K562 (cell line): Measurements from ENCODE around the gene SPTBN4. TPM values are rescaled to one million over a fixed set of nuclear protein-coding genes. Genes with fewer than 3 reads are reported as not detected.
A peak's percentile ranks its signal among the peaks of the same experiment; 100 is the strongest.

ENCODE experiments used
- BRD9 ChIP-seq: fragments of 450-650 bp; IDR thresholded peaks from 2 replicates; pipeline ENCODE4 v1.6.1; 2018; ENCODE audit warnings: low read depth; ENCODE audit not compliant: partially characterized antibody
- C11orf30 ChIP-seq: fragments of 450-650 bp; IDR thresholded peaks from 2 replicates; pipeline ENCODE4 v1.6.1; 2016; ENCODE audit warnings: low read depth, mild to moderate bottlenecking
- DDX20 ChIP-seq: fragments of 450-650 bp; IDR thresholded peaks from 2 replicates; pipeline ENCODE4 v1.6.1; 2016; ENCODE audit warnings: missing genetic modification characterization, low read depth, mild to moderate bottlenecking, missing compliant biosample characterization, moderate library complexity
- ETV5 ChIP-seq: sonication (generic); formaldehyde crosslinking; IDR thresholded peaks from 2 replicates; pipeline ENCODE4 v1.4.0; 2020; ENCODE audit warnings: low read depth, mild to moderate bottlenecking, missing genetic modification reagents
- HMG20A ChIP-seq: fragments of 450-650 bp; formaldehyde crosslinking; conservative IDR thresholded peaks from 2 replicates; pipeline ENCODE4 v1.4.0; 2020; ENCODE audit warnings: mild to moderate bottlenecking, mixed read lengths
- KLF1 ChIP-seq: fragments of 450-650 bp; IDR thresholded peaks from 2 replicates; pipeline ENCODE4 v1.6.1; 2016; ENCODE audit warnings: missing genetic modification characterization, missing compliant biosample characterization
- MEIS2 ChIP-seq: fragments of 450-650 bp; IDR thresholded peaks from 2 replicates; pipeline ENCODE4 v1.6.1; 2014; ENCODE audit warnings: mild to moderate bottlenecking; ENCODE audit not compliant: partially characterized antibody
- MTA2 ChIP-seq: fragments of 450-650 bp; IDR thresholded peaks from 2 replicates; pipeline ENCODE4 v1.6.1; 2016; ENCODE audit warnings: low read depth
- NFIC ChIP-seq: fragments of 450-650 bp; IDR thresholded peaks from 2 replicates; pipeline ENCODE4 v1.6.1; 2017; ENCODE audit warnings: mild to moderate bottlenecking, inconsistent platforms
- NR4A1 ChIP-seq, 2 experiments: fragments of 250-450 bp in 1 of 2; fragments of 450-650 bp in 1 of 2; sonication (Bioruptor Pico) in 1 of 2; IDR thresholded peaks; 2 replicates each; pipeline versions ENCODE4 v1.4.0 to v1.6.1; 2016 to 2020; ENCODE audit warnings: mild to moderate bottlenecking in 2 of 2, missing compliant biosample characterization in 1 of 2, missing genetic modification characterization in 1 of 2, moderate library complexity in 1 of 2
- PRPF4 ChIP-seq: fragments of 200-400 bp; formaldehyde crosslinking; IDR thresholded peaks from one replicate; pipeline ENCODE4 v1.6.1; 2017; ENCODE audit warnings: low read length, low read depth, mild to moderate bottlenecking; ENCODE audit not compliant: insufficient read depth, poor library complexity, severe bottlenecking
- PTTG1 ChIP-seq: fragments of 450-650 bp; IDR thresholded peaks from 2 replicates; pipeline ENCODE4 v1.6.1; 2016; ENCODE audit warnings: low read depth, mild to moderate bottlenecking, missing genetic modification characterization, missing compliant biosample characterization
- PYGO2 ChIP-seq: fragments of 450-650 bp; IDR thresholded peaks from 2 replicates; pipeline ENCODE4 v1.6.1; 2016; ENCODE audit warnings: mild to moderate bottlenecking, missing genetic modification characterization, moderate library complexity, missing compliant biosample characterization
- SMAD2 ChIP-seq: fragments of 150-350 bp; IDR thresholded peaks from 2 replicates; pipeline ENCODE4 v1.6.1; 2014; ENCODE audit warnings: low read depth, mild to moderate bottlenecking, low read length
- SMAD3 ChIP-seq: fragments of 450-650 bp; formaldehyde crosslinking; conservative IDR thresholded peaks from 2 replicates; pipeline ENCODE4 v1.4.0; 2020; ENCODE audit warnings: mild to moderate bottlenecking
- SRSF7 ChIP-seq: fragments of 200-400 bp; formaldehyde crosslinking; optimal IDR thresholded peaks from 2 replicates; pipeline ENCODE3; 2017; ENCODE audit warnings: mild to moderate bottlenecking, low read depth, low read length
- TAF7 ChIP-seq: fragments of 450-650 bp; IDR thresholded peaks from 2 replicates; pipeline ENCODE4 v1.6.1; 2016; ENCODE audit warnings: missing genetic modification characterization, missing compliant biosample characterization
- TEAD1 ChIP-seq, 2 experiments: fragments of 450-650 bp in 1 of 2; sonication (generic) in 1 of 2; formaldehyde crosslinking; IDR thresholded peaks; 2 replicates each; pipeline versions ENCODE4 v1.4.0 to v1.8.0; 2020 to 2022; ENCODE audit warnings: mild to moderate bottlenecking in 2 of 2, missing genetic modification reagents in 1 of 2
- THAP7 ChIP-seq: fragments of 250-450 bp; sonication (Bioruptor Pico); IDR thresholded peaks from 2 replicates; pipeline ENCODE4 v1.5.0; 2021
- ZNF12 ChIP-seq: sonication (generic); formaldehyde crosslinking; IDR thresholded peaks from 2 replicates; pipeline ENCODE4 v1.4.0; 2020; ENCODE audit warnings: mild to moderate bottlenecking, missing genetic modification reagents
- ZNF239 ChIP-seq: fragments of 250-450 bp; sonication (Bioruptor Pico); IDR thresholded peaks from 2 replicates; pipeline ENCODE4 v1.4.0; 2020; ENCODE audit warnings: mild to moderate bottlenecking
- ZNF280B ChIP-seq: fragments of 250-450 bp; sonication (Bioruptor Pico); IDR thresholded peaks from 2 replicates; pipeline ENCODE4 v1.5.1; 2021; ENCODE audit warnings: mild to moderate bottlenecking
- ZNF551 ChIP-seq: fragments of 250-450 bp; sonication (Bioruptor Pico); IDR thresholded peaks from 2 replicates; pipeline ENCODE4 v1.5.0; 2021; ENCODE audit warnings: mild to moderate bottlenecking, moderate library complexity
- ZNF740 ChIP-seq, 3 experiments: fragments of 200-800 bp in 1 of 3; sonication (Bioruptor generic) in 1 of 3; sonication (generic) in 1 of 3; formaldehyde crosslinking in 1 of 3; IDR thresholded peaks; 2 replicates each; pipeline versions ENCODE4 v1.6.1 to v1.8.0; 2016 to 2022; ENCODE audit warnings: mild to moderate bottlenecking in 2 of 3, missing compliant biosample characterization in 2 of 3, missing genetic modification characterization in 2 of 3, missing genetic modification reagents in 1 of 3
- ZNF79 ChIP-seq: fragments of 250-450 bp; sonication (Bioruptor Pico); IDR thresholded peaks from 2 replicates; pipeline ENCODE4 v1.4.0; 2020; ENCODE audit warnings: low read depth, mild to moderate bottlenecking, moderate library complexity
- polyA plus RNA-seq, 8 experiments: library from polyadenylated mRNA; depleted of rRNA in 4 of 8; stranded (reverse) in 5 of 8; unstranded in 3 of 8; fragments of >200 nt; fragmentation: Nextera tagmentation in 2 of 8; fragmentation: Illumina TruSeq in 1 of 8; extraction: Ambion mirVana in 2 of 8; extraction: Trizol in 1 of 8; gene quantifications; 2 replicates each; pipeline versions ENCODE4 v1.2.1 to v1.2.3, GENCODE V29; 2011 to 2014; ENCODE audit warnings: inconsistent platforms in 1 of 8, missing spikeins in 1 of 8
- total RNA-seq, 7 experiments: library from RNA; depleted of rRNA in 6 of 7; stranded (reverse); fragments of >200 nt in 6 of 7; fragmentation: Illumina TruSeq in 2 of 7; extraction: Trizol in 2 of 7; gene quantifications; 2 replicates each; pipeline versions ENCODE4 v1.2.1 to v1.2.3, GENCODE V29; 2011 to 2021; ENCODE audit warnings: low replicate concordance in 1 of 7

SPTBN4 gene
- total and polyA plus RNA-seq, 9 of the 15 experiments (the other 6 are each of a cell fraction or from before 2014, with no cell fraction given): 0.01 to 1.5 (median 0.86) TPM

- no peak for TF ChIP-seq THAP7 (CRISPR knock-in tag)
- no peak for TF ChIP-seq PRPF4
- no peak for TF ChIP-seq ZNF551
- TF ChIP-seq TEAD1 (CRISPR knock-in tag; IDR thresholded peaks at IDR 0.05): peak in 1 of 2 experiments; percentile 36; a peak in 1 of 4 replicates
- no peak for TF ChIP-seq ETV5 (CRISPR knock-in tag)
- TF ChIP-seq SMAD2: no peak
- no peak for TF ChIP-seq KLF1
- no peak for TF ChIP-seq NR4A1 (CRISPR knock-in tag; IDR thresholded peaks at IDR 0.05)
- TF ChIP-seq NR4A1 (tag; IDR thresholded peaks at IDR 0.05): no peak
- no peak for TF ChIP-seq HMG20A (CRISPR knock-in tag)
- no peak for TF ChIP-seq C11orf30
- no peak for TF ChIP-seq TAF7 (tag)
- TF ChIP-seq DDX20 (tag): no peak
- TF ChIP-seq ZNF12: no peak
- peak; percentile 81 for TF ChIP-seq ZNF740 (CRISPR knock-in tag; IDR thresholded peaks at IDR 0.05)
- peak in 1 of 2 experiments; percentile 88; a peak in 2 of 4 replicates for TF ChIP-seq ZNF740 (tag; IDR thresholded peaks at IDR 0.05)
- TF ChIP-seq ZNF239 (CRISPR knock-in tag): no peak
- no peak for TF ChIP-seq PYGO2
- no peak for TF ChIP-seq MEIS2
- no peak for TF ChIP-seq ZNF280B
- TF ChIP-seq BRD9: no peak
- TF ChIP-seq MTA2: no peak
- TF ChIP-seq PTTG1 (tag): no peak
- no peak for TF ChIP-seq SMAD3
- no peak for TF ChIP-seq SRSF7
- TF ChIP-seq ZNF79 (CRISPR knock-in tag): no peak
- peak; percentile 54 for TF ChIP-seq NFIC
Observed at GRCh38 chr19:40576585-40577451, 110.0 kb downstream of the SPTBN4 start, which contains the start of gene SHKBP1 (continued).
